ENCODE data around the gene ITGA6. TPM values are rescaled to one million over a fixed set of nuclear protein-coding genes. Genes with fewer than 3 reads are reported as not detected.
"Not testable (repeated sequence)": the region's sequence is repeated elsewhere in the genome, so short reads cannot be mapped to it uniquely, and the experiment has no call there.

Gene ITGA6
- total and polyA plus RNA-seq, 2 experiments from 2014 or later, result 16.7 to 64.8 TPM

DNA sequence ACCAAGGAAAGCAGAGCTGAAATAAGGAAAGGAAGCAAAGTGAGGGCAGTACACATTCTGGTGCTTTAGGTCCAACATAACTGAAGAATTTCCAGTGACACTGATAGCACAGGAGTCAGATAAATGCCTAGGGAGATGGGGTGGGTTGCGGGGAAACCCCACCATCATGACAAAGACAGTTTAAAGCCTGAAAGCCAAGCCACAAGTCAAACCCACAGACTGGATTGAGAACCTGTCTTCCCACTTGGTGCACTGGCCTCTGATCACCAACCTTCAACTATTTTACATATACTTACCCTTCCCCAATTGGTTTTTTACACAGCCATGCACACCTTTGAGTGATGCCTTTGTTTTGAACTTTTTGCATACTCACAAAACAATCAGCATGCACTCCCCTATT is 106.3 kb downstream of the ITGA6 start:
- H3K27ac ChIP-seq, result no peak overlapping the region
- H3K4me3 ChIP-seq, result no peak overlapping the region
- peaks cover 2% of the 10 kb centered on the region for H3K4me1 ChIP-seq (ENCODE audit: insufficient read depth)
- H3K79me2 ChIP-seq, result no peaks in the 10 kb centered on the region
- H3K4me2 ChIP-seq, result no peak overlapping the region
- no peak overlapping the region for H2AFZ ChIP-seq
- DNase-seq (ENCODE audit: low spot score), result no peak
- H3K9me2 ChIP-seq (replicated peaks; ENCODE audit: insufficient read depth), result no peaks in the 10 kb centered on the region
- no peaks in the 10 kb centered on the region for H4K20me1 ChIP-seq (ENCODE audit: insufficient read depth, poor library complexity, severe bottlenecking)
- H3K36me3 ChIP-seq (replicated peaks; ENCODE audit: insufficient read depth, low read depth), result no peaks in the 10 kb centered on the region
- no peaks in the 10 kb centered on the region for H3K9me3 ChIP-seq (ENCODE audit: low read depth)
- WGBS (ENCODE audit: low lambda C conversion rate, missing lambda C conversion rate), result 100% methylated on average over 1 of the region's 1 CpG
- H3K27me3 ChIP-seq, result no peaks in the 10 kb centered on the region
- TF ChIP-seq EZH2phosphoT487 (IDR thresholded peaks at IDR 0.05; ENCODE audit: low read depth, severe bottlenecking, unreplicated experiment) (no peak), EZH2 (IDR thresholded peaks at IDR 0.05; ENCODE audit: borderline replicate concordance) (no peak)
- TF ChIP-seq, protein P1, sequence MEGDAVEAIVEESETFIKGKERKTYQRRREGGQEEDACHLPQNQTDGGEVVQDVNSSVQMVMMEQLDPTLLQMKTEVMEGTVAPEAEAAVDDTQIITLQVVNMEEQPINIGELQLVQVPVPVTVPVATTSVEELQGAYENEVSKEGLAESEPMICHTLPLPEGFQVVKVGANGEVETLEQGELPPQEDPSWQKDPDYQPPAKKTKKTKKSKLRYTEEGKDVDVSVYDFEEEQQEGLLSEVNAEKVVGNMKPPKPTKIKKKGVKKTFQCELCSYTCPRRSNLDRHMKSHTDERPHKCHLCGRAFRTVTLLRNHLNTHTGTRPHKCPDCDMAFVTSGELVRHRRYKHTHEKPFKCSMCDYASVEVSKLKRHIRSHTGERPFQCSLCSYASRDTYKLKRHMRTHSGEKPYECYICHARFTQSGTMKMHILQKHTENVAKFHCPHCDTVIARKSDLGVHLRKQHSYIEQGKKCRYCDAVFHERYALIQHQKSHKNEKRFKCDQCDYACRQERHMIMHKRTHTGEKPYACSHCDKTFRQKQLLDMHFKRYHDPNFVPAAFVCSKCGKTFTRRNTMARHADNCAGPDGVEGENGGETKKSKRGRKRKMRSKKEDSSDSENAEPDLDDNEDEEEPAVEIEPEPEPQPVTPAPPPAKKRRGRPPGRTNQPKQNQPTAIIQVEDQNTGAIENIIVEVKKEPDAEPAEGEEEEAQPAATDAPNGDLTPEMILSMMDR (IDR thresholded peaks at IDR 0.05; ENCODE audit: poor library complexity), result no peak

DNA sequence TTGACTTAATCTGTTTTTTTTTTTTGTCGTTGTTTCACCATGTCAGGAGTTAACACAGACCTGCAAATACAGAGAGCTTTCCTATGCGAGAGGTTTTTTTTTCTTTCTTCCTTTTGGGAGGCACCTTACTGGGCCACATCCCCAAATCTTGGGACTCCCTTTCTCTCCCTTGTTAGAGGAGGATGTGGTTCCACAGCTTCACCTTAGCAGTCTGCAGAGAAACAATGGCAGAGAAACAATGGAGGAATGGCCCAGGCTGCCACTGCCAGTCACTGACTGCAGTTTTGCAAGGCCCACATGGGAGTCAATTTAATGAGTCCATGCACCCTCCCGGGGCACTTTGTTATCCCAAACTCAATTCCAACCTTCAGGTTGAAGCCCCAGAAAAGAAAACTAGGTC is 107.7 kb downstream of the ITGA6 start:
- Histone ChIP-seq H3K36me3 (replicated peaks; ENCODE audit: insufficient read depth, low read depth) (no peaks in the 10 kb centered on the region), H3K27ac (no peak overlapping the region), H3K79me2 (no peaks in the 10 kb centered on the region), H3K9me3 (ENCODE audit: low read depth) (no peaks in the 10 kb centered on the region), H3K4me3 (no peak overlapping the region), H3K27me3 (no peaks in the 10 kb centered on the region), H3K9me2 (replicated peaks; ENCODE audit: insufficient read depth) (no peaks in the 10 kb centered on the region), H4K20me1 (ENCODE audit: insufficient read depth, poor library complexity, severe bottlenecking) (no peaks in the 10 kb centered on the region), H3K4me2 (no peak overlapping the region), H3K4me1 (ENCODE audit: insufficient read depth) (peaks cover 2% of the 10 kb centered on the region), H2AFZ (no peak overlapping the region)
- no peak for DNase-seq (ENCODE audit: low spot score)
- WGBS (ENCODE audit: low lambda C conversion rate, missing lambda C conversion rate), result 93% methylated on average over 3 of the region's 3 CpGs
- TF ChIP-seq, protein P1 (IDR thresholded peaks at IDR 0.05; ENCODE audit: poor library complexity), result no peak
- TF ChIP-seq EZH2phosphoT487 (IDR thresholded peaks at IDR 0.05; ENCODE audit: low read depth, severe bottlenecking, unreplicated experiment), result no peak
- TF ChIP-seq EZH2 (IDR thresholded peaks at IDR 0.05; ENCODE audit: borderline replicate concordance), result no peak

DNA sequence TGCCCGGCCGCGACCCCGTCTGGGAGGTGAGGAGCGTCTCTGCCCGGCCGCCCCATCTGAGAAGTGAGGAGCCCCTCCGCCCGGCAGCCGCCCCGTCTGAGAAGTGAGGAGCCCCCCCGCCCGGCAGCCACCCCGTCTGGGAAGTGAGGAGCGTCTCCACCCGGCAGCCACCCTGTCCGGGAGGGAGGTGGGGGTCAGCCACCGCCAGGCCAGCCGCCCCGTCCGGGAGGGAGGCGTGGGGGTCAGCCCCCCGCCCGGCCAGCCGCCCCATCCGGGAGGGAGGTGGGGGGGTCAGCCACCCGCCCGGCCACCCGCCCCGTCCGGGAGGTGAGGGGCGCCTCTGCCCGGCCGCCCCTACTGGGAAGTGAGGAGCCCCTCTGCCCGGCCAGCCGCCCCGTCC is 110.5 kb downstream of the ITGA6 start:
- not testable (repeated sequence) for H2AFZ ChIP-seq; H3K4me1 ChIP-seq (ENCODE audit: insufficient read depth); H3K79me2 ChIP-seq; DNase-seq (ENCODE audit: low spot score); H3K4me3 ChIP-seq; H3K4me2 ChIP-seq; H4K20me1 ChIP-seq (ENCODE audit: insufficient read depth, poor library complexity, severe bottlenecking); H3K9me3 ChIP-seq (ENCODE audit: low read depth); H3K27me3 ChIP-seq; H3K36me3 ChIP-seq (replicated peaks; ENCODE audit: insufficient read depth, low read depth); H3K27ac ChIP-seq; H3K9me2 ChIP-seq (replicated peaks; ENCODE audit: insufficient read depth)
- WGBS (ENCODE audit: low lambda C conversion rate, missing lambda C conversion rate), result no CpG with 5 or more reads among the region's 37 CpGs

DNA sequence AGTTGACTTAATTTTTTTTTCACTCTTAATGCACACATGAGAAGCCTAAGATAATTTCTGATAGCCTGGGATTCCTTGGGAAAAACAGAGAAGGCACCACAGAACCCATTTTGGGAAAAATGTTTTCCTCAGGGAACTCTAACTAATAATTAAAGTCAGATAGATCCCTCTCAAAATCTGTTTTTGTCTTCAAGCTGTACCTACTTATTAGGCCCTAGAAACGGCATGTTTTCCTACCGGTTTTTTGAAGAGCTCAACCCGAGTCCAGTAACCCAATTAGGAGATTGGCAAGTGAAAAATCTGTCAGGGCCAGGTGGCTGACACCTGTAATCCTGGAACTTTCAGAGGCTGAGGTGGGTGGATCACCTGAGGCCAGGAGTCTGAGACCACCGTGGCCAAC is 112.4 kb downstream of the ITGA6 start:
- TF ChIP-seq EZH2 (IDR thresholded peaks at IDR 0.05; ENCODE audit: borderline replicate concordance) (no peak), EZH2phosphoT487 (IDR thresholded peaks at IDR 0.05; ENCODE audit: low read depth, severe bottlenecking, unreplicated experiment) (no peak)
- TF ChIP-seq, protein P1 (IDR thresholded peaks at IDR 0.05; ENCODE audit: poor library complexity), result no peak
- Histone ChIP-seq H3K4me2 (no peak overlapping the region), H2AFZ (no peak overlapping the region), H4K20me1 (ENCODE audit: insufficient read depth, poor library complexity, severe bottlenecking) (no peaks in the 10 kb centered on the region), H3K27ac (no peak overlapping the region), H3K9me3 (ENCODE audit: low read depth) (peaks cover 3% of the 10 kb centered on the region), H3K79me2 (no peaks in the 10 kb centered on the region), H3K4me3 (no peak overlapping the region), H3K9me2 (replicated peaks; ENCODE audit: insufficient read depth) (no peaks in the 10 kb centered on the region), H3K4me1 (ENCODE audit: insufficient read depth) (no peaks in the 10 kb centered on the region), H3K27me3 (no peaks in the 10 kb centered on the region), H3K36me3 (replicated peaks; ENCODE audit: insufficient read depth, low read depth) (no peaks in the 10 kb centered on the region)
- WGBS (ENCODE audit: low lambda C conversion rate, missing lambda C conversion rate), result 89% methylated on average over 4 of the region's 4 CpGs
- DNase-seq (ENCODE audit: low spot score), result no peak
